Stimulated activated CD4-positive, alpha-beta T cell treated with anti-CD3 and anti-CD28 coated beads, TNF-alpha, amount 100 ng/mL, for 48 hours (primary cell): Measurements from ENCODE around the gene AGO4.

Experiments
- DNase-seq, 3 donors: peaks; one replicate each; pipeline ENCODE4 v3.0.0-alpha.2; 2020; ENCODE audit warnings: low read depth in 3 of 3

Gene AGO4

DNA sequence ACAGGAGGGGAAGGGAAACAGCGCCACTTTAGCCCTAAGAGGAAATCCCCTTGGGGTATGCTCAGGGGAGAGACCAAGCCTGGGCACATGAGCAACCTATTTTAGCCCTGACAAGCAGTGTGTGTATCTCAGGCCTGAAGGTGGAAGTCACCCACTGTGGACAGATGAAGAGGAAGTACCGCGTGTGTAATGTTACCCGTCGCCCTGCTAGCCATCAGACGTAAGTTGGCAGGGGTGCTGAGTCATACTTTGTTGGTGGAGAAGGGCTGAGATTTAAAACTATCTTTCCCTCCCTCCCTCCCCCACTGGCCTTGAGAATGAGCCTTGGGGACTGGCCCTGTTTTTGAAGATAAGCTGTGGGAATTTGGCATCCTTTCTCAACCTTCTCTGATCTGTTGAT, 86.4 kb downstream of the AGO4 start:
- DNase-seq: no peak

DNA sequence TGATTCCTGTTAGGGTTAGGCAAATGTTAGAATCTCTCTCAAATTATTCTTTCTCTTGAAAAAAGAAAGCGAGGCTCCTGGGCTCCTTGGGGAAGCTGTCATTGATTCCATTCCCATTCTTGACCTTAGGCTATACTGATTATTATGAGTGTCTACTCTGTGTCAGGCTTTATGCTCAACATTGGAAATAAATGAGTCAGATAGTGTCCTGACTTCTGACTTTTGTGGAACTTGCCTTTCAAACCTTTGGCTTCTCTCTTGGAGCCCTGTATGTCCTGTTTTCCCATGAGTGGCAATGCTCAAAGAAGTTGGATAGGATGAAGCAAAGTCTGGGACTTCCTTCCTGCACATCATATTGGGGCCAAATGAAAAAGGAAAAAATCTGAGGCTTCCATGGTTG, 86.8 kb downstream of the AGO4 start:
- DNase-seq: no peak

DNA sequence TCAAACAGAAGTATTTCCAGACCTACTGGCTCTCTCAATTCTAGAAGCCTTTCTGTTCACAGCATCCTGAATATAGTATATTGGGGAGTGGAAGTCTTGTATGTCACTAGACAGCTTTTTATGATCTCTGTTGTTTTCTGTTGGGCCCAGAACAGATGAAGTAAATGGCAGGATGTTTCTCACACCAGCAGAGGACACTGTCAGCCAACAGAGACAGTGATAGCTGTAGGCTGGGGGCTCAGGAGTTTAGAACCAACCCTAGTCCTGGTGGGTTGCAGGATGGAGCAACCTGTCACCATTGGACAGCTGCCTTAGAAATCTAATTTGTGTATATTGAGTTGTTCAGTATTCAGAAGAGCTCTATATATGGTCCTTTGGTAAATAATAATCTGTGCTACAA, 92.1 kb downstream of the AGO4 start:
- no peak for DNase-seq

DNA sequence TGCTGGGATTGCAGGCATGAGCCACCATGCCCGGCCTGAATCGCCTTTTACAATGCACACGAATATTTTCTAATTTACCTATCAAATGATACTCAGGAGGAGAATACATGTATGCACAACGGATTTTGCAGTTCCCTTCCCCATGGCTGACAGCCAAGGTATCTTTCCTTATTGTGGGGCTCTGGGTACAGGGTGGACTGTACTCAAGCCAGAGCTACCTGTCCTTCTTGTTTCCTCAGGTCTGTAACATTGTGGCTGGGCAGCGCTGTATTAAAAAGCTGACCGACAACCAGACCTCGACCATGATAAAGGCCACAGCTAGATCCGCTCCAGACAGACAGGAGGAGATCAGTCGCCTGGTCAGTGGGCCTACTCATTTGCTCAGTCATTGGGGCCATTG, 93.4 kb downstream of the AGO4 start:
- no peak for DNase-seq

DNA sequence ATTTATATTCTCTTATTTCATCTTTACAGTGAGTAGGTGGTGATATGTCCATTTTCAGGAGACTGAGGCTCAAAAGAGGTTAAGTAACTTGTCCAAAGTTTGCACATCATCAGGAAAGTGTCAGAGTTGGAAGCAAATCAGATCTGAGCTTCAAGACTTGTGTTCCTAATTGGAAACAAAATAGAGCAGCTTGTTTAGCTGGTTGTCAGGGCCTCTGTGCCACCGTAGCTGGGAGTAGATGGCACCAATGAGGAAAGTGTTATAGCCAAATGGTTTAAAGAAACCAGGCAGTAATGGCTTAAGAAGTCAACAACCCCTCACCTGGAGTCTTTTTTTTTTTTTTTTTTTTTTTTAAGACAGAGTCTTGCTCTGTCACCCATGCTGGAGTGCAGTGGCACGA, 94.9 kb downstream of the AGO4 start:
- no peak for DNase-seq
